ENCODE results near the gene ACBD7.

ACBD7 gene

DNA sequence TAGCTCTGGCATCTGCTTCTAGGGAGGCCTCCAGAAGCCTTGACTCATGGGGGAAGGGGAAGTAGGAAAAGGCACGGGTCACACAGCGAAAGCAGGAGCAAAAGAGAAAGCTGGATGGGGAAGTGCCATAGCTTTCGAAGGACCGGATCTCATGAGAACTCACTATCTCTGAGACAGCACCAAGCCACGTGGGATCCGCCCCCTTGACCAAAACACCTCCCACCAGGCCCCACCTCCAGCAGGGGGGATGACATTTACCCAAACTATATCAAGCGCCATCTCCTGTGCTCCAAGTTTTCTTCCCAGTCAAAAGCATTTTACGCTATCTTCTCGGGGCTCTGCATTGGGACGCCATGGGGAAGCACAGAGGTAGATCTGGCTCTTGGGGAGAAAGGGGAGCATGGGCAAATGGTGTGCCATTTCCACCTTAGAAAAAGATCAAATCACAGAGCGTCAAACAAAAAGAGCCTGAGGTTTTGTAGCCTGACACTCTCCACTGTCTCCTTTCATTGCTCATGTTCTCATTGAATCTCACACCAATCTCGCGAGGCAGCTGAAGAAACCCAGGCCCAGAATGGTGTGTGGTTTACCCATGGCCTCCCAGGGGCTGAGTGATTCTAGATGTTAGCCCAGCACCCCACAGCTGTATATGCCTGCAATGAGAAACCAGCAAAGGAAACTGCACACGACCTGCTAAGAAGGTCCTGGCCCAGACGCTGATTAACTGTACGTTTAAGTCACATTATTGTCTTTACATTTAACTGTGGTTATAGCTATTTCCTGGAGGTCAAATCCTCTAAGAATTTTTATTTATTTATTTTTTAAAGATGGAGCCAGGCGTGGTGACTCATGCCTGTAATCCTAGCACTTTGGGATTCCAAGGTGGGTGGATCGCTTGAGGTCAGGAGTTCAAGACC, 52.9 kb downstream of the ACBD7 start:
- no peak overlapping the region for H3K4me2 ChIP-seq
- H3K4me3 ChIP-seq: no peak overlapping the region
- no peak overlapping the region for H3K9ac ChIP-seq
- no peaks in the 10 kb centered on the region for H4K20me1 ChIP-seq
- peaks cover 7% of the 10 kb centered on the region; the same call in 1 of the 2 replicates for H3K36me3 ChIP-seq
- H3K27me3 ChIP-seq: no peaks in the 10 kb centered on the region
- H3K27ac ChIP-seq: no peak overlapping the region
- peaks cover 29% of the 10 kb centered on the region for H3K9me3 ChIP-seq
- no peak for TF ChIP-seq Cebpa-rat (IDR thresholded peaks at IDR 0.05)
- H3K4me1 ChIP-seq: peaks cover 20% of the 10 kb centered on the region

DNA sequence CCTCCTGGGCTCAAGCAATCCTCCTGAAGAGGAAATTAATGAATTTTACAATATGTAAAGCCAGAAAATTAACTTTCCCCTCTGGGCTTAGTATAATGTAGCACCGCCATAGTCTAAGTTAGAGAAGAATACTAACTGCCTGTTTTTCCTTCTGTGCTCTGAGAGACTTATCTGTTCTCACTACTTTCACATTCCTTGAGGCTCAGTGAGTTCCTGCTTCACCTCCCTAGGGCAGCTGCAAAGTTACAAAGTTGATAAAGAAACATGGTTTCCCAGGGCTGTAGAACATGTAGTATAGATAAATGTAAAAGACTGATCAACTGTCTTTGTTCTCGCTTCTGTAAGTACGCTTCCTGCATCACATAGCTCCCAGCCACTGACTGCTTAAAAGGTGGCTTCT, 60.8 kb downstream of the ACBD7 start:
- Histone ChIP-seq H3K27ac (no peak overlapping the region), H3K4me2 (0 out of 2 replicates have a peak overlapping the region, but pooled peaks have one; percentile 22), H3K9me3 (peaks cover 13% of the 10 kb centered on the region; the same call in 1 of the 2 replicates), H3K27me3 (no peaks in the 10 kb centered on the region), H3K36me3 (no peaks in the 10 kb centered on the region), H3K9ac (no peak overlapping the region), H3K4me3 (no peak overlapping the region), H4K20me1 (no peaks in the 10 kb centered on the region), H3K4me1 (peaks cover 11% of the 10 kb centered on the region)
- TF ChIP-seq Cebpa-rat (IDR thresholded peaks at IDR 0.05): no peak
